Activated naive CD4-positive, alpha-beta T cell treated with anti-CD3 and anti-CD28 coated beads, Interleukin-2, amount 50 U/mL, for 72 hours (primary cell): Measurements from ENCODE around the gene DENND2D. TPM values are rescaled to one million over a fixed set of nuclear protein-coding genes. Genes with fewer than 3 reads are reported as not detected.

Source experiments
- ATAC-seq, 2 donors: fragments of 150-1000 bp; cut with Tn5 transposase; 2 replicates each; pipeline ENCODE4 v1.10.0; 2021; ENCODE audit warnings: mild to moderate bottlenecking in 2 of 2, moderate library complexity in 2 of 2
- DNase-seq, 2 donors: peaks; one replicate each; pipeline ENCODE4 v3.0.0; 2021 to 2022; ENCODE audit warnings: low spot score in 2 of 2
- H3K27ac Mint-ChIP-seq, 2 donors: one replicate each; pipeline ENCODE4 v1.8.0; 2022; ENCODE audit warnings: mild to moderate bottlenecking in 2 of 2, mixed read lengths in 2 of 2
- H3K36me3 Mint-ChIP-seq, 2 donors: one replicate each; pipeline ENCODE4 v1.8.0; 2022; ENCODE audit warnings: mixed read lengths in 2 of 2
- H3K9me3 Mint-ChIP-seq, 2 donors: one replicate each; pipeline ENCODE4 v1.8.0; 2022; ENCODE audit warnings: mixed read lengths in 2 of 2
- total RNA-seq, 2 donors: library from RNA; stranded (reverse); gene quantifications; one replicate each; pipeline ENCODE4 v1.2.3, GENCODE V29; 2022

Gene DENND2D
- total RNA-seq, 2 donors from 2014 or later: 213 to 221 TPM

GRCh38 chr1:111214074-111214801 lies 13.8 kb upstream of the DENND2D start:
- peaks cover 7 to 25% of the 10 kb centered on the region in 2 donors for H3K36me3 Mint-ChIP-seq
- ATAC-seq: peak in 1 of 2 donors; percentile 28
- H3K9me3 Mint-ChIP-seq: peaks cover 5 to 7% of the 10 kb centered on the region in 2 donors
- H3K27ac Mint-ChIP-seq: peak overlapping the region; percentile 86 to 100
- no peak for DNase-seq

GRCh38 chr1:111213412-111213811 lies 13.0 kb upstream of the DENND2D start:
- Mint-ChIP-seq H3K9me3 (peaks cover 5 to 7% of the 10 kb centered on the region in 2 donors), H3K36me3 (peaks cover 7 to 20% of the 10 kb centered on the region in 2 donors), H3K27ac (peak overlapping the region; percentile 93 to 100)
- ATAC-seq (no peak), DNase-seq (no peak)

- Mint-ChIP-seq H3K36me3 (peaks cover 7 to 14% of the 10 kb centered on the region in 2 donors), H3K27ac (peak overlapping the region; percentile 93 to 100), H3K9me3 (peaks cover 0 to 1% of the 10 kb centered on the region in 2 donors)
- no peak for ATAC-seq
- DNase-seq: no peak
Observed at GRCh38 chr1:111212634-111213335, 12.3 kb upstream of the DENND2D start.

GRCh38 chr1:111211921-111212320 lies 11.5 kb upstream of the DENND2D start:
- no peaks in the 10 kb centered on the region for H3K9me3 Mint-ChIP-seq
- H3K36me3 Mint-ChIP-seq: peaks cover 7 to 13% of the 10 kb centered on the region in 2 donors
- no peak overlapping the region for H3K27ac Mint-ChIP-seq
- ATAC-seq: no peak
- no peak for DNase-seq

GRCh38 chr1:111209622-111210021 lies 9.2 kb upstream of the DENND2D start:
- Mint-ChIP-seq H3K36me3 (peaks cover 12 to 13% of the 10 kb centered on the region in 2 donors), H3K27ac (no peak overlapping the region), H3K9me3 (peaks cover 0 to 6% of the 10 kb centered on the region in 2 donors)
- ATAC-seq: no peak
- DNase-seq: no peak

- peaks cover 10 to 12% of the 10 kb centered on the region in 2 donors for H3K36me3 Mint-ChIP-seq
- peaks cover 0 to 6% of the 10 kb centered on the region in 2 donors for H3K9me3 Mint-ChIP-seq
- no peak for ATAC-seq
- H3K27ac Mint-ChIP-seq: no peak overlapping the region
- DNase-seq: no peak
Observed at GRCh38 chr1:111208921-111209320, 8.5 kb upstream of the DENND2D start.

GRCh38 chr1:111205714-111206050 lies 5.2 kb upstream of the DENND2D start:
- peaks cover 0 to 6% of the 10 kb centered on the region in 2 donors for H3K9me3 Mint-ChIP-seq
- no peak for ATAC-seq
- H3K27ac Mint-ChIP-seq: no peak overlapping the region

GRCh38 chr1:111204983-111205713 lies 4.7 kb upstream of the DENND2D start:
- ATAC-seq (no peak), DNase-seq (no peak)
- Mint-ChIP-seq H3K36me3 (peaks cover 15 to 18% of the 10 kb centered on the region in 2 donors), H3K9me3 (peaks cover 0 to 6% of the 10 kb centered on the region in 2 donors), H3K27ac (peak overlapping the region in 1 of 2 donors; percentile 98)

More at GRCh38 chr1:111205714-111206050, 5.2 kb upstream of the DENND2D start:
- DNase-seq: no peak
- H3K36me3 Mint-ChIP-seq: peaks cover 9 to 12% of the 10 kb centered on the region in 2 donors

- DNase-seq (peak in 1 of 2 donors; percentile 57), ATAC-seq (peak; percentile 20 to 69)
- Mint-ChIP-seq H3K27ac (peak overlapping the region; percentile 32 to 98), H3K9me3 (peaks cover 0 to 6% of the 10 kb centered on the region in 2 donors), H3K36me3 (peaks cover 22 to 25% of the 10 kb centered on the region in 2 donors)
Observed at GRCh38 chr1:111204201-111204982, 3.9 kb upstream of the DENND2D start.

GRCh38 chr1:111203681-111204200 lies 3.3 kb upstream of the DENND2D start:
- peak; percentile 74 to 90 for DNase-seq
- Mint-ChIP-seq H3K36me3 (peaks cover 29 to 32% of the 10 kb centered on the region in 2 donors), H3K27ac (peak overlapping the region; percentile 79 to 98), H3K9me3 (peaks cover 0 to 6% of the 10 kb centered on the region in 2 donors)
- peak; percentile 49 to 67 for ATAC-seq

- ATAC-seq: no peak
- peaks cover 0 to 6% of the 10 kb centered on the region in 2 donors for H3K9me3 Mint-ChIP-seq
Observed at GRCh38 chr1:111202707-111203623, 2.5 kb upstream of the DENND2D start.

GRCh38 chr1:111202366-111202706 lies 1.9 kb upstream of the DENND2D start:
- no peak for DNase-seq
- ATAC-seq: no peak
- Mint-ChIP-seq H3K36me3 (peaks cover 43 to 46% of the 10 kb centered on the region in 2 donors), H3K9me3 (peaks cover 0 to 6% of the 10 kb centered on the region in 2 donors), H3K27ac (peak overlapping the region; percentile 13 to 98)

More at GRCh38 chr1:111202707-111203623, 2.5 kb upstream of the DENND2D start:
- peak overlapping the region; percentile 79 to 98 for H3K27ac Mint-ChIP-seq
- H3K36me3 Mint-ChIP-seq: peaks cover 36 to 40% of the 10 kb centered on the region in 2 donors
- DNase-seq: no peak

- H3K9me3 Mint-ChIP-seq: peaks cover 0 to 6% of the 10 kb centered on the region in 2 donors
- ATAC-seq: no peak
- peak overlapping the region; percentile 98 for H3K27ac Mint-ChIP-seq
- peaks cover 51 to 54% of the 10 kb centered on the region in 2 donors for H3K36me3 Mint-ChIP-seq
- no peak for DNase-seq
Observed at GRCh38 chr1:111201275-111202090, 1.0 kb upstream of the DENND2D start.

GRCh38 chr1:111200802-111201161 lies 336 bp upstream of the DENND2D start:
- Mint-ChIP-seq H3K9me3 (no peaks in the 10 kb centered on the region), H3K36me3 (peaks cover 58 to 62% of the 10 kb centered on the region in 2 donors), H3K27ac (peak overlapping the region; percentile 98)
- DNase-seq (no peak), ATAC-seq (no peak)
